Calu3 (cell line): Measurements from ENCODE around the gene TOB1. TPM values are rescaled to one million over a fixed set of nuclear protein-coding genes. Genes with fewer than 3 reads are reported as not detected.

Experiments
- BruUV-seq: library from RNA; stranded (reverse); fragments of 400-500 nt; replicated peaks from 2 replicates; lab custom pipeline; 2021; lab: Mats Ljungman, UMichigan
- CTCF ChIA-PET: fragments of 300-600 bp; sonication (Branson Sonifier 250); formaldehyde crosslinking; loops from one replicate; lab custom pipeline; 2022; ENCODE audit warnings: antibody characterized with exemption; lab: Charles Lee
- DNase-seq: peaks from one replicate; pipeline ENCODE4 v3.0.0; 2022
- H3K27ac Mint-ChIP-seq: one replicate; pipeline ENCODE4 v1.8.0; 2022; ENCODE audit warnings: mixed read lengths; ENCODE audit not compliant: unreplicated experiment
- H3K27me3 Mint-ChIP-seq: one replicate; pipeline ENCODE4 v1.8.0; 2022; ENCODE audit warnings: mixed read lengths; ENCODE audit not compliant: unreplicated experiment
- H3K36me3 Mint-ChIP-seq: one replicate; pipeline ENCODE4 v1.8.0; 2022; ENCODE audit warnings: mild to moderate bottlenecking, moderate library complexity, mixed read lengths; ENCODE audit not compliant: insufficient read depth, unreplicated experiment
- H3K4me1 Mint-ChIP-seq: one replicate; pipeline ENCODE4 v1.8.0; 2022; ENCODE audit warnings: mild to moderate bottlenecking, low read depth, mixed read lengths; ENCODE audit not compliant: unreplicated experiment
- H3K4me3 Mint-ChIP-seq: one replicate; pipeline ENCODE4 v1.8.0; 2022; ENCODE audit warnings: mild to moderate bottlenecking, low read depth, moderate library complexity, mixed read lengths; ENCODE audit not compliant: unreplicated experiment
- H3K9me3 Mint-ChIP-seq: one replicate; pipeline ENCODE4 v1.8.0; 2022; ENCODE audit warnings: low read depth, mixed read lengths; ENCODE audit not compliant: unreplicated experiment
- intact Hi-C: fragments of 100-400 bp; cut with micrococcal nuclease; formaldehyde crosslinking; loops from one replicate; pipeline ENCODE4 v1.10.0; 2022; ENCODE audit not compliant: unreplicated experiment
- total RNA-seq: library from RNA; stranded (reverse); gene quantifications from 2 replicates; pipeline ENCODE4 v1.2.3, GENCODE V29; 2022
- TF ChIP-seq, protein P1 (sequence below): fragments of 200-600 bp; IDR thresholded peaks from one replicate; pipeline ENCODE4 v1.8.0; 2022; ENCODE audit warnings: antibody characterized with exemption; ENCODE audit not compliant: unreplicated experiment

The TOB1 gene
- total RNA-seq, 1 experiment from 2014 or later = 177 TPM

DNA sequence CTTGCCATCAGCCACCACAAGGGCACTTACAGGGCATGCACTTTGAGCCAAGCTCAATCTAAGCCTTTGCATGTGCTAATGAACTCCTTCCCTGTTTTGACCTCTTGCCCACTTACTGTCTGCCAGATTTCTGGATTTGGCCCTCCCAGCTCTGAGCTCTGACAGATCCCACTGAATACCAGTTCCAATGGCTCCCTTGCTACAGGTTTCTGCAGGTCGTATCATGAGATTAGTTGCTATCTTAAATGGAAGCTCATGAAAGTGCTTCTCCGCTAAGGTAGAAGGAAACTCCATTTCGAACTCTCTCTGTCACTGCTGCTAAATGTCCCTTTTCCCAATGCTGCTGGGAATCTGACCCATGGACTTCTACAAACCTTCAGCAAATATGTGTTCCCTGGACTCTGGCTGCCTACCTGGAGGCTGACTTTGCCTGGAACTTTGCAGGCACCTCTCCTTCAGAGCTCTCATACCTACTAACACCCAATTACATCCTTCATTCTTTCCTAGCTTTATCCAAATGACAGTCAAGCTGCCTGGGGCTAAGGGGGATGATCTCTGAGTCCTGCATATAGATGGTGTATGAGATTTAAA, 23.5 kb upstream of the TOB1 start:
- H3K36me3 Mint-ChIP-seq = peaks cover 30% of the 10 kb centered on the region
- peak overlapping the region; percentile 95 for H3K27ac Mint-ChIP-seq
- H3K4me1 Mint-ChIP-seq = peaks cover 73% of the 10 kb centered on the region
- H3K4me3 Mint-ChIP-seq = no peak overlapping the region
- no TSS peak for BruUV-seq
- no peaks in the 10 kb centered on the region for H3K9me3 Mint-ChIP-seq
- CTCF ChIA-PET = interaction anchor here (0.6 to 1.1 kb wide), 4 partner anchors 22 to 929 kb away, joined by 3 to 6 read pairs (median 4); no protein-coding TSS in a partner anchor
- TF ChIP-seq, protein P1, sequence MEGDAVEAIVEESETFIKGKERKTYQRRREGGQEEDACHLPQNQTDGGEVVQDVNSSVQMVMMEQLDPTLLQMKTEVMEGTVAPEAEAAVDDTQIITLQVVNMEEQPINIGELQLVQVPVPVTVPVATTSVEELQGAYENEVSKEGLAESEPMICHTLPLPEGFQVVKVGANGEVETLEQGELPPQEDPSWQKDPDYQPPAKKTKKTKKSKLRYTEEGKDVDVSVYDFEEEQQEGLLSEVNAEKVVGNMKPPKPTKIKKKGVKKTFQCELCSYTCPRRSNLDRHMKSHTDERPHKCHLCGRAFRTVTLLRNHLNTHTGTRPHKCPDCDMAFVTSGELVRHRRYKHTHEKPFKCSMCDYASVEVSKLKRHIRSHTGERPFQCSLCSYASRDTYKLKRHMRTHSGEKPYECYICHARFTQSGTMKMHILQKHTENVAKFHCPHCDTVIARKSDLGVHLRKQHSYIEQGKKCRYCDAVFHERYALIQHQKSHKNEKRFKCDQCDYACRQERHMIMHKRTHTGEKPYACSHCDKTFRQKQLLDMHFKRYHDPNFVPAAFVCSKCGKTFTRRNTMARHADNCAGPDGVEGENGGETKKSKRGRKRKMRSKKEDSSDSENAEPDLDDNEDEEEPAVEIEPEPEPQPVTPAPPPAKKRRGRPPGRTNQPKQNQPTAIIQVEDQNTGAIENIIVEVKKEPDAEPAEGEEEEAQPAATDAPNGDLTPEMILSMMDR = no peak
- intact Hi-C loops = no loop called here
- H3K27me3 Mint-ChIP-seq = no peaks in the 10 kb centered on the region
- no peak for DNase-seq

GRCh38 chr17:50887705-50888245, 21.6 kb upstream of the TOB1 start:
- TF ChIP-seq, protein P1 = no peak
- BruUV-seq = no TSS peak
- intact Hi-C loops = no loop called here
- H3K36me3 Mint-ChIP-seq = peaks cover 27% of the 10 kb centered on the region
- CTCF ChIA-PET = interaction anchor here (0.6 to 1.0 kb wide), 2 partner anchors 8 to 17 kb away, joined by 3 to 4 read pairs; no protein-coding TSS in a partner anchor
- no peak overlapping the region for H3K27ac Mint-ChIP-seq
- DNase-seq = no peak
- no peaks in the 10 kb centered on the region for H3K27me3 Mint-ChIP-seq
- no peaks in the 10 kb centered on the region for H3K9me3 Mint-ChIP-seq
- H3K4me1 Mint-ChIP-seq = peaks cover 78% of the 10 kb centered on the region
- H3K4me3 Mint-ChIP-seq = no peak overlapping the region

DNA sequence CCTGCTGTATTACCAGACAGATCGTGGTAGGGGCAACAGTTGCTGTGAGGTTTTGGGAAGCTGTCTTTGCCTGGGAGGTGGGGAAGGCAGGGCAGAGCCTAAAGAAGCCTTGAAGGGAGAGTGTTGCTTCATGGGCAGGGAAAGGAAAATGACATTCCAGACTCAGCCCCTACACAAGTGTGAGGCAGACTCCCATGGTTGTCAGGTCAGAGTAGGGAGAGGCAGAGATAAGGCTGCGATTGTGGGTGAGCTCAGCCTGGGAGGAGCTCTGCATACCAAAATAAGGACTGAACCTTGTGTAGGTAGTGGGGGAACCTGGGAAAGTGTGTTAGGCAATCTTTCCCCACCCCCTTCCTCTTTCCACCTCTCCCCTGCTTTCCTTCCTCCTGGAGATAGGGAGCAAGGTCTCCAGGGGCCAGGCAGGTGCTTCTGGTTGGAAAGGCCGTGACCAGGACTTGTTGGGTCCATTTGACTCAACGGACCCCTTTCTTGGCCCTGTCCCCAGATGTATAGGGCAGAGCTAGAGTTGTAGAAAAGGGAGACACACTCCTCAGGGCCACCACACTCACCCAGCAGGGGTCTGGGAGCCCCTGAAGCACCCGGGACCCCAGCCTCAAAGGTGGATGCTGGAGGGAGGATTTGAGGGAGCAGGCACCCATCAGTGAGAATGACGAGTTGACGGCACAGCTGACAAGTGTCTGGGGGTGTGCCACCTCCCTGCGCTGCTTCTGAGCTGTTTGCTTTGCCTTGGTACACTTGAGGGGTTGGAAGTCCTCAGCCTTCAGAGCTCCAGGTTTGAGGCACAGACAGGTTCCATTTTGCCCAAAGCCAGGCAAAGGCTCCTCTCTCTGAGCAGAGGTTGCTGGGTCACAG, 18.5 kb upstream of the TOB1 start:
- Mint-ChIP-seq H3K27me3 (no peaks in the 10 kb centered on the region), H3K36me3 (peaks cover 13% of the 10 kb centered on the region), H3K4me1 (peaks cover 50% of the 10 kb centered on the region), H3K9me3 (no peaks in the 10 kb centered on the region), H3K27ac (peak overlapping the region; percentile 59), H3K4me3 (no peak overlapping the region)
- CTCF ChIA-PET = interaction anchor here (1.1 to 3.6 kb wide), 10 partner anchors 9 to 65 kb away, joined by 3 to 20 read pairs (median 4); partner anchors contain the start of gene TOB1
- TF ChIP-seq, protein P1 = no peak
- DNase-seq = peak; percentile 59
- intact Hi-C loops = no loop called here
- BruUV-seq = no TSS peak

- CTCF ChIA-PET = interaction anchor here (1.1 to 3.6 kb wide), 9 partner anchors 10 to 66 kb away, joined by 3 to 20 read pairs (median 4); partner anchors contain the start of gene TOB1
- no peaks in the 10 kb centered on the region for H3K9me3 Mint-ChIP-seq
- peak overlapping the region; percentile 59 for H3K27ac Mint-ChIP-seq
- DNase-seq = peak; percentile 39
- H3K4me3 Mint-ChIP-seq = no peak overlapping the region
- H3K36me3 Mint-ChIP-seq = peaks cover 13% of the 10 kb centered on the region
- intact Hi-C loops = no loop called here
- H3K4me1 Mint-ChIP-seq = peaks cover 44% of the 10 kb centered on the region
- no peaks in the 10 kb centered on the region for H3K27me3 Mint-ChIP-seq
- TF ChIP-seq, protein P1 = no peak
- BruUV-seq = no TSS peak
These were observed 17.8 kb upstream of the TOB1 start for GRCh38 chr17:50883850-50884438.
